GM21723 (cell line): ENCODE measurements around the gene CNOT6.
"Not testable (repeated sequence)": the region's sequence is repeated elsewhere in the genome, so short reads cannot be mapped to it uniquely, and the experiment has no call there.

ENCODE experiments used
- ATAC-seq: cut with Tn5 transposase; IDR thresholded peaks from one replicate; pipeline ENCODE4 v1.9.1; 2021; ENCODE audit warnings: mild to moderate bottlenecking, moderate library complexity; ENCODE audit not compliant: unreplicated experiment

The CNOT6 gene

DNA sequence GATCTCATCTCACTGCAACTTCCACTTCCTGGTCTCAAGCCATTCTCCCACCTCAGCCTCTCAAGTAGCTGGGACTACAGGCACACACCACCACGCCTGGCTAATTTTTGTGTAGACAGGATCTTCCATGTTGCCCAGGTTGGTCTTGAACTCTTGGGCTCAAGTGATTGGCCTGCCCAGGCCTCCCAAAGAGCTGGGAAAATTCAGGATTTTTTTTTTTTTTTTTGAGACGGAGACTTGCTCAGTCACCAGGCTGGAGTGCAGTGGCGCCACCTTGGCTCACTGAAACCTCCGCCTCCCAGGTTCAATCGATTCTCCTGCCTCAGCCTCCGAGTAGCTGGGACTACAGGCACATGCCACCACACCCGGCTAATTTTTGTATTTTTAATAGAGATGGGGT is 21.8 kb downstream of the CNOT6 start:
- not testable (repeated sequence) for ATAC-seq

- ATAC-seq: no peak
These were observed 22.3 kb downstream of the CNOT6 start for GRCh38 chr5:180516440-180516839.

GRCh38 chr5:180519098-180519497 is 24.9 kb downstream of the CNOT6 start:
- no peak for ATAC-seq

- ATAC-seq: no peak
These were observed 26.9 kb downstream of the CNOT6 start for GRCh38 chr5:180521101-180521500.

DNA sequence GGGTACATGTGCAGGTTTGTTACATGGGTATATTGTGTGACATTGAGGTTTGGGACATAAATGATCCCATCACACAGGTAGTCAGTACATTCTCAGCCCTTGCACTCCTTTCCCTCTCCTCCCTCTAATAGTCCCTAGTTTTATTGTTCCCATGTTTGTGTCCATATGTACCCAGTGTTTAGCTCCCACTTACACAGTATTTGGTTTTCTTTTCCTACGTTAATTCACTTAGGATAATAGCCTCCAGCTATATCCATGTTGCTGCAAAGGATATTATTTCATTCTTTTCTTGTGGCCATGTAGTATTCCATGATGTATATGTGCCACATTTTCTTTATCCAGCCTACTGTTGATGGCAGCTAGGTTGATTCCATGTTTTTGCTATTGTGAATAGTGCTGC is 27.4 kb downstream of the CNOT6 start:
- no peak for ATAC-seq

DNA sequence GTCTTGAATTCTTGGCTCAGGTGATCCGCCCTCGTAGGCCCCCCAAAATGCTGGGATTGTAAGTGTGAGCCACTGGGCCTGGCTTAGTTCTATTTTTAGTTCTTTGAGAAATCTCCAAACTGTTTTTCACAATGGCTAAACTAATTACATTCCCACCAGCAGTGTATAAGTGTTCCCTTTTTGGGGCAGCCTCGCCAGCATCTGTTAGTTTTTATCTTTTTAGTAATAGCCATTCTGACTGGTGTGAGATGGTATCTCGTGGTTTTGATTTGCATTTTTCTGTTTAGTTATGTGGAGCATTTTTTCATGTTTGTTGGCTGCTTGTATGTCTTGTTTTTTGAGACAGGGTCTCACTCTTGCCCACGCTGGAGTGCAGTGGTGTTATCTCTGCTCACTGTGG is 28.2 kb downstream of the CNOT6 start:
- ATAC-seq: no peak

DNA sequence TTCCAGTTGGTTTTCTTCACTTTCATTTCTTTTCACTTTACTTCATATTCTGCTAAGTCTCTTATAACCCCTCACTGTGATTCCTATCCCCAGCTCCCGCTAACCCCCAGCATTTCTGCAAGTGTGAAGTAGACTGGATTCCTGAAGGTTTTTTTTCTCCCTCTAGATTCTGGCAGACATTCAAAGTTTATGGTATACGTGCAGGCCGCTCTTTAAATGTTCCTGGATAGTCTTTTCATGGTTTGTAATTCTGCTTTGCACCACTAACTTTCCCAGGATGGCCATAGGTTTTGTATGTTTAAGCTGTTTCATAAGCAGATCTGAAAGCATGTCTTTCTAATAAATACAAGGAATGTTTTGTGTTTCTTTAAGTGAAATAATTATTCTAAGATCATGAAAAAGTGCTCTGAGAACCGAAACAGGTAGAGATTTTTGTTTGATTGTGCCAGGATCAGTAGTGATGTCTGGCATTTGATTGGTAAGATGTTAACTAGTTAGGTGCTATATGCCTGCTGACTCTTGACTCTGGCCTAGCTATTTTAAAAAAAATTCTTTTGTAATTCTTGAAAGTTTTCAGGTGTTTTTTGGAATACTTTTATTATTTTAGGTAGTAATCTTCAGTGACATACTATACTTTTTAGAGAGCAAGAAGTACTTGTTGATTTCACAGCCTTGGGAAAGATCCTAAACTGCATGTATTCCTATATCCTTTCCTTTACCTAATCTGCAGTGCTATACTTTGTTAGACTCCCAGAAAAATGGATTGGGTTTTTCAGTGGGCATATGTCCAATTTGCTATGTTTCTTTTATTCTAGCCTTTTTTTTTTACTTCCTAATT is 29.7 kb downstream of the CNOT6 start:
- ATAC-seq: no peak

GRCh38 chr5:180525399-180525798 is 31.2 kb downstream of the CNOT6 start:
- no peak for ATAC-seq

DNA sequence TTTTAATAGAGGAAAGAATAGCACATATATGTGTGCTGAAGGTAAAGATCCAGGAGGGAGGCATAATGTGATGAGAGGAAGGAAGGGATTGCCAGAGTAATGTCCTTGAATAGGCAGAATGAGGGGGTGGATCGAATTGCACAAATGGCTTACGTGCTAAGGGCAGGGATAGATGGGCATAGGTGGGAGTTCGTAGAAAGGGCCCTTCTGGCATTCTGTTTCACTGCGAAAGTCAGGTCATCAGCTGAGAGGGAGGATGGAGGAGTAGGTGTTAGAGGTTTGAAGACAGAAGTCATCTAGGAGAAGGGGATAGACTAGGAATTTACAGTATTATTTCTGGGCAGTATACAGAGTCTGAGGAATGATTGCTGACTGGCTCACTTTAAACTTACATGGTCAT is 32.1 kb downstream of the CNOT6 start:
- no peak for ATAC-seq

- no peak for ATAC-seq
These were observed 33.5 kb downstream of the CNOT6 start for GRCh38 chr5:180527659-180528058.

GRCh38 chr5:180531036-180531585 is 36.9 kb downstream of the CNOT6 start:
- ATAC-seq: not testable (repeated sequence)

DNA sequence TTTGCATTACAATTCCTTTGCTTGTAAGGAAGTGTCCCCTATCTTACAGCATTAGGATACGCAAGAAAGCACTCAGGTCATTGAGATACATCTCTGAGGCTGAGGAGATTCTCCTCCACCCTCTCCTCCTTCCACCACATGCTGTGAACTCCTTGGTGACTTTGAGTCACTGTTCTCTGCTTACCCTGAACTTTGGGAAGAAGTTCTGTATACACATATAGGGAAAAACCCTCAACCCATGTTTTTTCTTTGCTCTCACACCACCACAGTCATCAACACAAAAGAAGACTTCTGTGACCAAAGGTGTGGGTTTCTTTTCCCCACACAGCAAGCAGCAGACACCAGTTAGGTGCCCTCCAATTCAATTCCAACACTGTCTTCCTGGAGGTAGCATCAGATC is 38.1 kb downstream of the CNOT6 start:
- ATAC-seq: no peak

DNA sequence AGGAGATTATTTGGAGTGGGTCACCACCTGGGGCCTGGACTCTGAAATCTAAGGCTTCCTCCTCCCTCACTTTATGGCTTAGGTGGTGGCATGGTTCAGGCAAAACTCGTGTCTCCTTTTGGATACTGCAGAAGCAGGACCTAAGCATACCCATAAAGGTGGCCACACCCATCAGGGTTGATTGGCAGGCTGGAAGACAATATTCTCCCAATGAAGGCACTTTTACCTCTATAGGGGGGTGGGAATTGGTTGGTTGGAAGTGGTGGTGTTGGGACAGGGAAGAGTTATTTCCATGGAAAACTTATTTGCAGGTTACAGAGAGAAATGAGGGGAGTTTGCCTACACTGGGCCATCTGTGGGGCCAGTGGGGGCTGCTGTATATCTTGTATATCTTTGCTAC is 39.7 kb downstream of the CNOT6 start:
- ATAC-seq: no peak

- no peak for ATAC-seq
These were observed 41.4 kb downstream of the CNOT6 start for GRCh38 chr5:180535573-180535972.

GRCh38 chr5:180540050-180540694 is 46.0 kb downstream of the CNOT6 start:
- ATAC-seq: no peak

- ATAC-seq: no peak
These were observed 47.5 kb downstream of the CNOT6 start for GRCh38 chr5:180541710-180542109.

GRCh38 chr5:180545248-180545647 is 51.1 kb downstream of the CNOT6 start:
- no peak for ATAC-seq

- no peak for ATAC-seq
These were observed 54.4 kb downstream of the CNOT6 start for GRCh38 chr5:180548563-180548962.

DNA sequence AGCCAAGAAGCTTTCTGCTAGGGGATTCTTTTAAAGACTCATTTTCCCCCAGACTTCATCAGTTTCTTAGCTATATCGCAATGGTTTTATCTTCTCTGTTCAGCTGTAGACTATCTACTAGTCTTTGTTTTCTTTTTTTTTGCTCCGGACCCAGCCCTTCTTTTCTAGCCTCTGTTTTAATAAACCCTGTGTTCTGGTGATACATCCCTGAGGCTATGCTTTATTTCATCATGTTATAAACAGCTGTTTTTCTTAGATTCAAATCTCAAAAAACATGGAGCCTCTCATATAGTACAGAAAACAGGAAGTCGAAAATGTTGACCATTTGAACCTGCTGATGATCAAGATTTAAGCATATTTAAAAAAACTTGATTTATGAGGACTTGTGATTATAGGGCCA is 59.4 kb downstream of the CNOT6 start:
- no peak for ATAC-seq

GRCh38 chr5:180555168-180555921 is 61.2 kb downstream of the CNOT6 start:
- ATAC-seq: no peak

- ATAC-seq: no peak
These were observed 63.1 kb downstream of the CNOT6 start for GRCh38 chr5:180557217-180557809.
